K562 (cell line): Measurements from ENCODE around the gene TMPRSS9. TPM values are rescaled to one million over a fixed set of nuclear protein-coding genes. Genes with fewer than 3 reads are reported as not detected.

Source experiments
- AFF1 ChIP-seq, 2 experiments: fragments of 450-650 bp; IDR thresholded peaks; 2 replicates each; pipeline ENCODE4 v1.6.1; 2018; ENCODE audit warnings: mild to moderate bottlenecking in 2 of 2, low read depth in 1 of 2; ENCODE audit not compliant: partially characterized antibody in 2 of 2
- ATF7 ChIP-seq: fragments of 450-650 bp; IDR thresholded peaks from 2 replicates; pipeline ENCODE4 v1.7.1; 2014; ENCODE audit warnings: mild to moderate bottlenecking, moderate library complexity
- CTCF ChIP-seq, 3 experiments: IDR thresholded peaks in 2 of 3; conservative IDR thresholded peaks in 1 of 3; 2 replicates each; pipeline ENCODE4 v1.5.1; 2011 to 2012; ENCODE audit warnings: low read length in 3 of 3, mild to moderate bottlenecking in 3 of 3, control low read depth in 2 of 3, improper control_type of control experiment in 1 of 3, inconsistent platforms in 1 of 3, low read depth in 1 of 3, mixed read lengths in 1 of 3, moderate library complexity in 1 of 3; ENCODE audit not compliant: insufficient read depth in 2 of 3
- EP400 ChIP-seq: fragments of 450-650 bp; IDR thresholded peaks from 2 replicates; pipeline ENCODE4 v1.6.1; 2017; ENCODE audit warnings: antibody characterized with exemption, mild to moderate bottlenecking, moderate library complexity
- HOXB6 ChIP-seq: fragments of 250-450 bp; sonication (Bioruptor Pico); IDR thresholded peaks from 2 replicates; pipeline ENCODE4 v1.5.1; 2022; ENCODE audit warnings: mild to moderate bottlenecking, borderline replicate concordance
- KLF16 ChIP-seq: IDR thresholded peaks from 2 replicates; pipeline ENCODE4 v1.6.1; 2016; ENCODE audit warnings: antibody characterized with exemption
- MCM7 ChIP-seq, 2 experiments: fragments of 450-650 bp; IDR thresholded peaks; 2 replicates each; pipeline ENCODE4 v1.6.1; 2016 to 2018
- MTF1 ChIP-seq: fragments of 250-450 bp; sonication (Bioruptor Pico); IDR thresholded peaks from 2 replicates; pipeline ENCODE4 v1.9.0; 2021; ENCODE audit warnings: moderate library complexity, mild to moderate bottlenecking, inconsistent platforms, borderline replicate concordance
- RREB1 ChIP-seq: fragments of 250-450 bp; sonication (Bioruptor Pico); IDR thresholded peaks from 2 replicates; pipeline ENCODE4 v1.4.0; 2020
- SAP30 ChIP-seq: fragments of 200-600 bp; sonication (generic); IDR thresholded peaks from 2 replicates; pipeline ENCODE4 v1.6.1; 2012; ENCODE audit warnings: borderline replicate concordance, low read depth, mild to moderate bottlenecking, moderate library complexity, low read length, control low read depth, inconsistent platforms; ENCODE audit not compliant: insufficient read depth, poor library complexity, severe bottlenecking
- SMARCE1 ChIP-seq: fragments of 450-650 bp; IDR thresholded peaks from 2 replicates; pipeline ENCODE4 v1.7.1; 2016; ENCODE audit warnings: mild to moderate bottlenecking
- ZBTB1 ChIP-seq: sonication (generic); formaldehyde crosslinking; IDR thresholded peaks from 2 replicates; pipeline ENCODE4 v1.8.1; 2023; ENCODE audit warnings: missing genetic modification reagents, low read depth, mild to moderate bottlenecking, borderline replicate concordance
- ZNF121 ChIP-seq: sonication (generic); formaldehyde crosslinking; conservative IDR thresholded peaks from 2 replicates; pipeline ENCODE4 v1.8.0; 2022; ENCODE audit warnings: missing genetic modification reagents
- ZNF512 ChIP-seq: IDR thresholded peaks from 2 replicates; pipeline ENCODE4 v1.6.1; 2016; ENCODE audit warnings: missing genetic modification characterization, missing compliant biosample characterization
- polyA plus RNA-seq, 8 experiments: library from polyadenylated mRNA; depleted of rRNA in 4 of 8; stranded (reverse) in 5 of 8; unstranded in 3 of 8; fragments of >200 nt; fragmentation: Nextera tagmentation in 2 of 8; fragmentation: Illumina TruSeq in 1 of 8; extraction: Ambion mirVana in 2 of 8; extraction: Trizol in 1 of 8; gene quantifications; 2 replicates each; pipeline versions ENCODE4 v1.2.1 to v1.2.3, GENCODE V29; 2011 to 2014; ENCODE audit warnings: inconsistent platforms in 1 of 8, missing spikeins in 1 of 8
- total RNA-seq, 7 experiments: library from RNA; depleted of rRNA in 6 of 7; stranded (reverse); fragments of >200 nt in 6 of 7; fragmentation: Illumina TruSeq in 2 of 7; extraction: Trizol in 2 of 7; gene quantifications; 2 replicates each; pipeline versions ENCODE4 v1.2.1 to v1.2.3, GENCODE V29; 2011 to 2021; ENCODE audit warnings: low replicate concordance in 1 of 7

Gene TMPRSS9
- total and polyA plus RNA-seq, 9 of the 15 experiments (the other 6 are each of a cell fraction or from before 2014, with no cell fraction given) = 0.01 to 0.03 TPM; not detected in 7

- TF ChIP-seq RREB1 (CRISPR knock-in tag) (no peak), ZBTB1 (CRISPR knock-in tag) (no peak), HOXB6 (no peak), ZNF512 (peak; percentile 66; the same call in 1 of the 2 replicates), ATF7 (no peak), KLF16 (no peak), SAP30 (no peak), SMARCE1 (no peak), CTCF (IDR thresholded peaks at IDR 0.05 in 2 of 3, conservative IDR thresholded peaks at IDR 0.05 in 1 of 3; ENCODE audit: insufficient read depth in 2 of 3, low read depth in 1 of 3, low read length in 3 of 3) (no peak), ZNF121 (CRISPR knock-in tag) (peak; percentile 91), MTF1 (CRISPR knock-in tag) (no peak), MCM7 (IDR thresholded peaks at IDR 0.05) (no peak), AFF1 (IDR thresholded peaks at IDR 0.05; ENCODE audit: low read depth in 1 of 2, partially characterized antibody in 2 of 2) (no peak), EP400 (0 out of 2 replicates have a peak, but pooled peaks have one; percentile 1)
Observed at GRCh38 chr19:2457394-2458037, 97.5 kb downstream of the TMPRSS9 start (continued).
